GM12801 (cell line): ENCODE data around the gene CNKSR3.

Experiments used
- CTCF ChIP-seq: IDR thresholded peaks from one replicate; pipeline ENCODE4 v1.5.1; 2011; ENCODE audit warnings: control low read depth; ENCODE audit not compliant: insufficient read length; ENCODE audit errors: extremely low read depth

CNKSR3 gene

GRCh38 chr6:154350293-154350692 lies 160.2 kb downstream of the CNKSR3 start:
- TF ChIP-seq CTCF: no peak

- no peak for TF ChIP-seq CTCF
These were observed 162.5 kb downstream of the CNKSR3 start for GRCh38 chr6:154347981-154348380.

- no peak for TF ChIP-seq CTCF
These were observed 164.7 kb downstream of the CNKSR3 start for GRCh38 chr6:154345811-154346210.

GRCh38 chr6:154343473-154344308 lies 166.8 kb downstream of the CNKSR3 start:
- TF ChIP-seq CTCF: no peak

GRCh38 chr6:154341871-154342270 lies 168.6 kb downstream of the CNKSR3 start:
- no peak for TF ChIP-seq CTCF

- TF ChIP-seq CTCF: no peak
These were observed 169.1 kb downstream of the CNKSR3 start for GRCh38 chr6:154341336-154341735.
